GM18499 (cell line): ENCODE data around the gene MED12L.
"Not testable (repeated sequence)": the region's sequence is repeated elsewhere in the genome, so short reads cannot be mapped to it uniquely, and the experiment has no call there.

Experiments used
- ATAC-seq: cut with Tn5 transposase; IDR thresholded peaks from one replicate; pipeline ENCODE4 v1.9.1; 2021; ENCODE audit warnings: moderate number of reproducible peaks; ENCODE audit not compliant: insufficient read depth, unreplicated experiment

Gene MED12L

DNA sequence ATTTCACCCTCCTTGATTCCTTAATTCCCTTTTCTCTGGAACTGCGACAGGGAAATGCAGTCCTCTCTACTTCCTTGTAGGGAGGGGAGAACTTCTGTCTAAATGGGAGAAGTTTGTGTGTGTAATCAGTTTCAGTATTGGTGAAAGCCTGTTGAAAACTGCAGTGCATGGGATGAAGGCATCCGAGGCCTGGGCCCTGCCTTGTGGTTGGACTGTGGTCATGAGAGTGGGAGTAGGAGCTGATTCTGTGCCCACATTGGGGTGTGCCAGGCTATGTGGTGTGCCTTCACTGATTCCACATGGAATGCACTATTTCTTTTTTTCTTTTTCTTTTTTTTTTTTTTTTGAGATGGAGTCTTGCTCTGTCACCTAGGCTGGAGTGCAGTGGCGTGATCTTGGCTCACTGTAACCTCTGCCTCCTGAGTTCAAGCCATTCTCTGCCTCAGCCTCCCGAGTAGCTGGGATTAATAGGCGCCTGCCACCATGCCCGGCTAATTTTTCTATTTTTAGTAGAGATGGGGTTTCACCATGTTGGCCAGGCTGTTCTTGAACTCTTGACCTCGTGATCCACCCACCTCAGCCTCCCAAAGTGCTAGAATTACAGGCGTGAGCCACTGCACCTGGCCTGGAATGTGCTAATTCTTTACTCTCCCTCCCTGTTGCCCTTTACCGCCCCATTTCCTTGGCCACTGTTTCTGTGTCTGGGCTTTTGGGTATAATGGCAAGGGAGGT lies 84.7 kb downstream of the MED12L start:
- ATAC-seq: not testable (repeated sequence)

GRCh38 chr3:151171145-151171757 lies 85.8 kb downstream of the MED12L start:
- ATAC-seq: no peak

- ATAC-seq: no peak
Observed at GRCh38 chr3:151174351-151174750, 88.9 kb downstream of the MED12L start.

GRCh38 chr3:151175952-151176351 lies 90.5 kb downstream of the MED12L start:
- no peak for ATAC-seq

DNA sequence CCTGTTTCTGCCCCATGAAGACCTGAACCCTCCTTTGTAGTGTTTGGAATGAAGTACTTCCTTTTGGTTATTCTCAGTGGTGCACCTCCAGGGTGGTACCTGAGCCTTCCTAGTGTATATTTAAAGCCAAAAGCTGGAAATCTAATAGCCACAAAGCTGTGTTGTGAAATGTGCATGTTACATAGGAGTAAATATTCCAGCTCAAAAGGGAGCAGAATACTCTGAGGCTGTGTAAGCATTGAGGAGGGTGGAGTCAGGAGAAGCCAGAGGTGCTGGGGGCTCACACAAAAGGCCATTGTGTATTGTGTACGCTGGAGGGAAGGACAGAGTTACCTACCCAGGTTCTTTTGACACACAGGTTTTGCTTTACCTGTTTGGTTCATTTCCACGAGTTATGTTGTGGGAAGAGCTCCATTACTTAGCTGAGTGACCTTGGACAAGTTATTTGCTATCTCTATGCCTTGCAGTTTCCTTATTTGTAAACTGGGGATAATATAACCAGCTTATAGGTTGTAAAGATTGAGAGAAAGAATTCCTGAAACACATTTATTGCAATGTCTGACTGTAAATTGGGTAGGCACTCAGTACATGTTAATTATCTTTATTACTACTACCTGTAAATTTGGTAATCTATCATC lies 92.9 kb downstream of the MED12L start:
- no peak for ATAC-seq

- no peak for ATAC-seq
Observed at GRCh38 chr3:151182349-151183079, 97.0 kb downstream of the MED12L start.

GRCh38 chr3:151183265-151183671 lies 97.8 kb downstream of the MED12L start:
- ATAC-seq: no peak

DNA sequence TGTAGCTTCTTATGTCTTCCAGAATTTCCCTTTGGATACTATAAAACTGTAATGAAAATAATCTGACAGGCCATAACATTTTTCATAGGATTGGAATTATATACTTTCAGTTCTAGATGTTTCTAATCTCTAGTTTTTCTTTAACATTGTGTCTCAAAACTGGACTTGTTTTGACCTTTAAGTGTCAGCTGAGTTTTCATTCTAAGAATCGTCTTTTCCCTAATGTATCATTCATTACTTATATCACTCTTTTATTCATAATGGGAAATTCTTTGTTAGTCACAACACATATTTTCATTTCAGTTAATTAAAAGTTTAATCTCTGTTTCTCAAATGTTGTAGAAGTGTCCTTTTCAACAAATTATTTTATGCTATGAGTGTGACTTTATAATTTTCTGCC lies 105.6 kb downstream of the MED12L start:
- ATAC-seq: no peak

GRCh38 chr3:151192545-151192944 lies 107.1 kb downstream of the MED12L start:
- ATAC-seq: no peak

- no peak for ATAC-seq
Observed at GRCh38 chr3:151195826-151196225, 110.4 kb downstream of the MED12L start.

- no peak for ATAC-seq
Observed at GRCh38 chr3:151196434-151196833, 111.0 kb downstream of the MED12L start.

GRCh38 chr3:151197228-151197627 lies 111.8 kb downstream of the MED12L start:
- no peak for ATAC-seq

- ATAC-seq: no peak
Observed at GRCh38 chr3:151197981-151198767, 112.7 kb downstream of the MED12L start.

DNA sequence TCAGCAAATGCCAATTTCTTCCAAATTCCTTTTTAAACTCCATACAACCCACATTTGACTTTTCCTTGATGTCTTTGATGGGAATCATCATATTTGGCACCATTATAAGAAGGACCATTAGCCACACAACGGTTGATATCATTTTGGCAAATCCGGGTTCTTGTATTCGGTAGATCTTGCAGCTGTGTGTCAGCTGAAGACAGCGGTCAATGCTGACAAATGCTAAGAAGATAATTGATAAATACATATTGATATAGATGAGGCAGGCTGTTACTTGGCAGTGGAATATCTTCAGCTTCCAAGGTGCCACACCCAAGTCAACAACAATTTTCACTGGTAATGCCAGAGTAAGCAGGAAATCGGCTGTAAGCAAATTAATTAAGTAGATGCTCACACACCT lies 113.4 kb downstream of the MED12L start:
- ATAC-seq: no peak

DNA sequence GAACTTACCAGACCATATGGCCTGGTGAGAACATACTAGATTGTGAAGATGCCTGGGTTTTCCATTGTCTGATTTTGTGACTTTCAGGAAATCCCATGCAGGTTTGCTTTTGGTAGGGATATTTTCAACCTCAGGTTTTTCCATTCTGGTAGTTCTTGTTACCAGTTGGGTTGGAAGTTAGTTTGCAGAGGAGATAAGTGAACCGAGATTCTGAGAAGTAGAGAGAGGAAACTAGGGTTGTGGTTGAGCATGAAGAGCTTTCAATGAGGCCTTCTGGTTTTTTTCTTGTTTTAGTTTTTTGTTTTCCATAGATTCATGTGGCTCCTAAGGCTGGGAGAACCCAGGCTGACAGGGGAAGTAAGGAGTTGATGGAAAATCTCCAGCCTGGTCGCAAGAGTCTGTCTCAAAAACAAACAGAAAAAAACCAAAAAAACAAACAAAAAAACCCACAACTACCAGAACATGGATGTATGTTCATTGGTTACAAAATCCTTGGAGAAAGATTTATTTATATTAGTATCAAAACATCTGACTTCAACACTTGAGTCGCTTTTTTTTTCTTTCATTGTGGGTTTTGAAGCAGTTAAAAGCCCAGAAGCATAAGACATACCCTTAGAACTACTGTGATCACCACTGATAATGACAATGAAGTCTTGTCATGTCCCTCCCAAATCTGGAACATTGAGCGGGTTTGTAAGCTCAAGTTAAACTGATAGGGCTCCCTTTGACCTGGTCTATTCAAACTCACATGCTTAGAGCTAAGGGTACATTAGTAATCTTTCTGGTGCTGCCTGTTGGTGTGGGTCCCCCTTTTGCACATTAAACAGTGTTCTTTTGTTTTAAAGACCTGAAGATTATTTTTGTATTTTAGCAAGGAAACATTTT lies 114.3 kb downstream of the MED12L start:
- ATAC-seq: no peak

DNA sequence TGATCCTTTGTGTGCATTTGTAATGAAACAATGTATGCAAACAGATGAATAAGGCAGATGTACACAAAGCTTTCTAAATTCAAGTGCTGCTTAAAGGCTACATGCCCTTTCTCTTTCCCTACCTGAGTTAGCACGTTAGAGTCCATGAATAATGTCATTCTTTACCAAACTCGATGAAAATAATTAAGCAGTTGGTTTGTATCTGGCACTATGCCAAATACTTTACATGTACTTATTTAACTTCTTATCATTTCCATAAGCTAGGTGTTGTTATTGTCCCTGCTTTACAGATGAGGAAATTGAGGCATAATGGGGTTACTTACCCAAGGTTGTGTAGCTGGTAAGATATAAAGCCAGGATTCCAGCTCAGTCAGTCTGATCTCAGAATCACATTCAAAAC lies 115.1 kb downstream of the MED12L start:
- no peak for ATAC-seq

- ATAC-seq: no peak
Observed at GRCh38 chr3:151201051-151201730, 115.7 kb downstream of the MED12L start.

GRCh38 chr3:151203051-151203420 lies 117.6 kb downstream of the MED12L start, which contains the start of gene GPR171:
Gene GPR171 (minus strand): TSS chr3:151203216. CDS start chr3:151199386, 3,830 bp downstream.
- ATAC-seq: peak; percentile 94
